ENCODE results near the gene STAG3.
"Not testable (repeated sequence)": the region's sequence is repeated elsewhere in the genome, so short reads cannot be mapped to it uniquely, and the experiment has no call there.

STAG3 gene

GRCh38 chr7:100173806-100174495 lies 3.8 kb upstream of the STAG3 start:
- DNase-seq: no peak

GRCh38 chr7:100174582-100174981 lies 3.1 kb upstream of the STAG3 start:
- no peak for DNase-seq

- DNase-seq: no peak
These were observed 2.3 kb upstream of the STAG3 start for GRCh38 chr7:100175296-100175935.

- no peak for DNase-seq
These were observed 1.3 kb upstream of the STAG3 start for GRCh38 chr7:100176096-100177044.

GRCh38 chr7:100180084-100180483 lies 2.4 kb downstream of the STAG3 start:
- not testable (repeated sequence) for DNase-seq

- not testable (repeated sequence) for DNase-seq
These were observed 4.9 kb downstream of the STAG3 start for GRCh38 chr7:100182616-100183015.

- not testable (repeated sequence) for DNase-seq
These were observed 5.4 kb downstream of the STAG3 start for GRCh38 chr7:100183090-100183489.

GRCh38 chr7:100185726-100186125 lies 8.0 kb downstream of the STAG3 start:
- DNase-seq: no peak

- DNase-seq: no peak
These were observed 11.3 kb downstream of the STAG3 start for GRCh38 chr7:100189061-100189460.

GRCh38 chr7:100190048-100190711 lies 12.5 kb downstream of the STAG3 start:
- no peak for DNase-seq

- DNase-seq: no peak
These were observed 14.1 kb downstream of the STAG3 start for GRCh38 chr7:100191775-100192174.

GRCh38 chr7:100192281-100192862 lies 14.7 kb downstream of the STAG3 start:
- DNase-seq: not testable (repeated sequence)

GRCh38 chr7:100192969-100193368 lies 15.3 kb downstream of the STAG3 start:
- DNase-seq: no peak

GRCh38 chr7:100195222-100195621 lies 17.5 kb downstream of the STAG3 start:
- no peak for DNase-seq

- not testable (repeated sequence) for DNase-seq
These were observed 18.2 kb downstream of the STAG3 start for GRCh38 chr7:100195901-100196322.

GRCh38 chr7:100198266-100198665 lies 20.5 kb downstream of the STAG3 start:
- no peak for DNase-seq

GRCh38 chr7:100200693-100201092 lies 23.0 kb downstream of the STAG3 start:
- no peak for DNase-seq

- DNase-seq: no peak
These were observed 26.7 kb downstream of the STAG3 start for GRCh38 chr7:100204454-100204853.

- no peak for DNase-seq
These were observed 31.2 kb downstream of the STAG3 start for GRCh38 chr7:100208911-100209408.

- no peak for DNase-seq
These were observed 31.8 kb downstream of the STAG3 start for GRCh38 chr7:100209493-100209892.

GRCh38 chr7:100210805-100211204 lies 33.1 kb downstream of the STAG3 start:
- no peak for DNase-seq

GRCh38 chr7:100211342-100211780 lies 33.6 kb downstream of the STAG3 start:
- no peak for DNase-seq
